GM23338 (cell line): Measurements from ENCODE around the gene KIT.

ENCODE experiments used
- CREB1 ChIP-seq: fragments of 250-450 bp; sonication (Bioruptor Pico); IDR thresholded peaks from 2 replicates; pipeline ENCODE4 v1.5.0; 2020; ENCODE audit warnings: low read depth, mild to moderate bottlenecking, moderate library complexity
- EZH2 ChIP-seq: fragments of 200-600 bp; sonication (generic); IDR thresholded peaks from one replicate; pipeline ENCODE4 v1.8.0; 2017; ENCODE audit warnings: antibody characterized with exemption, mild to moderate bottlenecking, low read depth; ENCODE audit not compliant: unreplicated experiment
- EZH2phosphoT487 ChIP-seq: fragments of 200-600 bp; sonication (generic); IDR thresholded peaks from one replicate; pipeline ENCODE4 v1.8.1; 2018; ENCODE audit warnings: antibody characterized with exemption; ENCODE audit not compliant: unreplicated experiment
- JUNB ChIP-seq: IDR thresholded peaks from one replicate; pipeline ENCODE4 v1.6.1; 2016; ENCODE audit warnings: antibody characterized with exemption; ENCODE audit not compliant: unreplicated experiment
- POLR2AphosphoS5 ChIP-seq: IDR thresholded peaks from 2 replicates; pipeline ENCODE4 v1.6.1; 2016; ENCODE audit warnings: antibody characterized with exemption, low read depth
- TF ChIP-seq, protein P1 (sequence below), 2 experiments: fragments of 200-600 bp in 1 of 2; sonication (generic) in 1 of 2; conservative IDR thresholded peaks; 2 replicates each; pipeline versions ENCODE4 v1.5.1 to v1.6.1; 2016 to 2017; ENCODE audit warnings: antibody characterized with exemption in 2 of 2, low read depth in 2 of 2, mild to moderate bottlenecking in 2 of 2, moderate library complexity in 1 of 2
- TF ChIP-seq, protein P2 (sequence below): fragments of 250-450 bp; sonication (Bioruptor Pico); IDR thresholded peaks from 2 replicates; pipeline ENCODE4 v1.5.0; 2020; ENCODE audit warnings: mild to moderate bottlenecking, moderate library complexity
- TF ChIP-seq, protein P3 (sequence below): IDR thresholded peaks from one replicate; pipeline ENCODE4 v1.6.1; 2018; ENCODE audit warnings: antibody characterized with exemption; ENCODE audit not compliant: unreplicated experiment

DNA sequence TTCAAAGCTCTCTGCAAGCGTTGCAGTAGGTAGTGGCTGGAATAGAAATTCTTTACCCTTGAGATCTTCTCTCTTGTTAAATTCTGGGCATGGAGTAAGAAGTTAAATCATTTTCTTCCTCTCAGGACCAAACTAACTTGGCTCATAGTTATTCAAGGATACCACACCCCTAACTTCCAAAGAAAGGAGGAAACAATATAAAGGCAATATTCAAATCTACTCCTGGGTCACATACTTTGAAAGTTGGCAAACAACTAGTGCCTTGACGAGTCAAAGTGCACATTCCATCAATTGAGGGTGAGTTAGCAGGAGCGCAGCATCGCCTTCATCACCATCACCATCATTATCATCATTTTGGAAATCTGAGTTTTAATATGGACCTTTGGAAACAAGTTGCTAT is 20.4 kb upstream of the KIT start:
- TF ChIP-seq, protein P1, sequence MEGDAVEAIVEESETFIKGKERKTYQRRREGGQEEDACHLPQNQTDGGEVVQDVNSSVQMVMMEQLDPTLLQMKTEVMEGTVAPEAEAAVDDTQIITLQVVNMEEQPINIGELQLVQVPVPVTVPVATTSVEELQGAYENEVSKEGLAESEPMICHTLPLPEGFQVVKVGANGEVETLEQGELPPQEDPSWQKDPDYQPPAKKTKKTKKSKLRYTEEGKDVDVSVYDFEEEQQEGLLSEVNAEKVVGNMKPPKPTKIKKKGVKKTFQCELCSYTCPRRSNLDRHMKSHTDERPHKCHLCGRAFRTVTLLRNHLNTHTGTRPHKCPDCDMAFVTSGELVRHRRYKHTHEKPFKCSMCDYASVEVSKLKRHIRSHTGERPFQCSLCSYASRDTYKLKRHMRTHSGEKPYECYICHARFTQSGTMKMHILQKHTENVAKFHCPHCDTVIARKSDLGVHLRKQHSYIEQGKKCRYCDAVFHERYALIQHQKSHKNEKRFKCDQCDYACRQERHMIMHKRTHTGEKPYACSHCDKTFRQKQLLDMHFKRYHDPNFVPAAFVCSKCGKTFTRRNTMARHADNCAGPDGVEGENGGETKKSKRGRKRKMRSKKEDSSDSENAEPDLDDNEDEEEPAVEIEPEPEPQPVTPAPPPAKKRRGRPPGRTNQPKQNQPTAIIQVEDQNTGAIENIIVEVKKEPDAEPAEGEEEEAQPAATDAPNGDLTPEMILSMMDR (conservative IDR thresholded peaks at IDR 0.05; ENCODE audit: low read depth in 2 of 2) = no peak
- TF ChIP-seq POLR2AphosphoS5 (no peak), EZH2 (no peak), EZH2phosphoT487 (no peak), CREB1 (CRISPR knock-in tag) (no peak), JUNB (no peak)
- TF ChIP-seq, protein P2, sequence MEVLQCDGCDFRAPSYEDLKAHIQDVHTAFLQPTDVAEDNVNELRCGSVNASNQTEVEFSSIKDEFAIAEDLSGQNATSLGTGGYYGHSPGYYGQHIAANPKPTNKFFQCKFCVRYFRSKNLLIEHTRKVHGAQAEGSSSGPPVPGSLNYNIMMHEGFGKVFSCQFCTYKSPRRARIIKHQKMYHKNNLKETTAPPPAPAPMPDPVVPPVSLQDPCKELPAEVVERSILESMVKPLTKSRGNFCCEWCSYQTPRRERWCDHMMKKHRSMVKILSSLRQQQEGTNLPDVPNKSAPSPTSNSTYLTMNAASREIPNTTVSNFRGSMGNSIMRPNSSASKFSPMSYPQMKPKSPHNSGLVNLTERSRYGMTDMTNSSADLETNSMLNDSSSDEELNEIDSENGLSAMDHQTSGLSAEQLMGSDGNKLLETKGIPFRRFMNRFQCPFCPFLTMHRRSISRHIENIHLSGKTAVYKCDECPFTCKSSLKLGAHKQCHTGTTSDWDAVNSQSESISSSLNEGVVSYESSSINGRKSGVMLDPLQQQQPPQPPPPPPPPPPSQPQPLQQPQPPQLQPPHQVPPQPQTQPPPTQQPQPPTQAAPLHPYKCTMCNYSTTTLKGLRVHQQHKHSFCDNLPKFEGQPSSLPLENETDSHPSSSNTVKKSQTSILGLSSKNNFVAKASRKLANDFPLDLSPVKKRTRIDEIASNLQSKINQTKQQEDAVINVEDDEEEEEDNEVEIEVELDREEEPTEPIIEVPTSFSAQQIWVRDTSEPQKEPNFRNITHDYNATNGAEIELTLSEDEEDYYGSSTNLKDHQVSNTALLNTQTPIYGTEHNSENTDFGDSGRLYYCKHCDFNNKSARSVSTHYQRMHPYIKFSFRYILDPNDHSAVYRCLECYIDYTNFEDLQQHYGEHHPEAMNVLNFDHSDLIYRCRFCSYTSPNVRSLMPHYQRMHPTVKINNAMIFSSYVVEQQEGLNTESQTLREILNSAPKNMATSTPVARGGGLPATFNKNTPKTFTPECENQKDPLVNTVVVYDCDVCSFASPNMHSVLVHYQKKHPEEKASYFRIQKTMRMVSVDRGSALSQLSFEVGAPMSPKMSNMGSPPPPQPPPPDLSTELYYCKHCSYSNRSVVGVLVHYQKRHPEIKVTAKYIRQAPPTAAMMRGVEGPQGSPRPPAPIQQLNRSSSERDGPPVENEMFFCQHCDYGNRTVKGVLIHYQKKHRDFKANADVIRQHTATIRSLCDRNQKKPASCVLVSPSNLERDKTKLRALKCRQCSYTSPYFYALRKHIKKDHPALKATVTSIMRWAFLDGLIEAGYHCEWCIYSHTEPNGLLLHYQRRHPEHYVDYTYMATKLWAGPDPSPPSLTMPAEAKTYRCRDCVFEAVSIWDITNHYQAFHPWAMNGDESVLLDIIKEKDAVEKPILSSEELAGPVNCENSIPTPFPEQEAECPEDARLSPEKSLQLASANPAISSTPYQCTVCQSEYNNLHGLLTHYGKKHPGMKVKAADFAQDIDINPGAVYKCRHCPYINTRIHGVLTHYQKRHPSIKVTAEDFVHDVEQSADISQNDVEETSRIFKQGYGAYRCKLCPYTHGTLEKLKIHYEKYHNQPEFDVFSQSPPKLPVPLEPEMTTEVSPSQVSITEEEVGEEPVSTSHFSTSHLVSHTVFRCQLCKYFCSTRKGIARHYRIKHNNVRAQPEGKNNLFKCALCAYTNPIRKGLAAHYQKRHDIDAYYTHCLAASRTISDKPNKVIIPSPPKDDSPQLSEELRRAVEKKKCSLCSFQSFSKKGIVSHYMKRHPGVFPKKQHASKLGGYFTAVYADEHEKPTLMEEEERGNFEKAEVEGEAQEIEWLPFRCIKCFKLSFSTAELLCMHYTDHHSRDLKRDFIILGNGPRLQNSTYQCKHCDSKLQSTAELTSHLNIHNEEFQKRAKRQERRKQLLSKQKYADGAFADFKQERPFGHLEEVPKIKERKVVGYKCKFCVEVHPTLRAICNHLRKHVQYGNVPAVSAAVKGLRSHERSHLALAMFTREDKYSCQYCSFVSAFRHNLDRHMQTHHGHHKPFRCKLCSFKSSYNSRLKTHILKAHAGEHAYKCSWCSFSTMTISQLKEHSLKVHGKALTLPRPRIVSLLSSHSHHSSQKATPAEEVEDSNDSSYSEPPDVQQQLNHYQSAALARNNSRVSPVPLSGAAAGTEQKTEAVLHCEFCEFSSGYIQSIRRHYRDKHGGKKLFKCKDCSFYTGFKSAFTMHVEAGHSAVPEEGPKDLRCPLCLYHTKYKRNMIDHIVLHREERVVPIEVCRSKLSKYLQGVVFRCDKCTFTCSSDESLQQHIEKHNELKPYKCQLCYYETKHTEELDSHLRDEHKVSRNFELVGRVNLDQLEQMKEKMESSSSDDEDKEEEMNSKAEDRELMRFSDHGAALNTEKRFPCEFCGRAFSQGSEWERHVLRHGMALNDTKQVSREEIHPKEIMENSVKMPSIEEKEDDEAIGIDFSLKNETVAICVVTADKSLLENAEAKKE = no peak
- TF ChIP-seq, protein P3, sequence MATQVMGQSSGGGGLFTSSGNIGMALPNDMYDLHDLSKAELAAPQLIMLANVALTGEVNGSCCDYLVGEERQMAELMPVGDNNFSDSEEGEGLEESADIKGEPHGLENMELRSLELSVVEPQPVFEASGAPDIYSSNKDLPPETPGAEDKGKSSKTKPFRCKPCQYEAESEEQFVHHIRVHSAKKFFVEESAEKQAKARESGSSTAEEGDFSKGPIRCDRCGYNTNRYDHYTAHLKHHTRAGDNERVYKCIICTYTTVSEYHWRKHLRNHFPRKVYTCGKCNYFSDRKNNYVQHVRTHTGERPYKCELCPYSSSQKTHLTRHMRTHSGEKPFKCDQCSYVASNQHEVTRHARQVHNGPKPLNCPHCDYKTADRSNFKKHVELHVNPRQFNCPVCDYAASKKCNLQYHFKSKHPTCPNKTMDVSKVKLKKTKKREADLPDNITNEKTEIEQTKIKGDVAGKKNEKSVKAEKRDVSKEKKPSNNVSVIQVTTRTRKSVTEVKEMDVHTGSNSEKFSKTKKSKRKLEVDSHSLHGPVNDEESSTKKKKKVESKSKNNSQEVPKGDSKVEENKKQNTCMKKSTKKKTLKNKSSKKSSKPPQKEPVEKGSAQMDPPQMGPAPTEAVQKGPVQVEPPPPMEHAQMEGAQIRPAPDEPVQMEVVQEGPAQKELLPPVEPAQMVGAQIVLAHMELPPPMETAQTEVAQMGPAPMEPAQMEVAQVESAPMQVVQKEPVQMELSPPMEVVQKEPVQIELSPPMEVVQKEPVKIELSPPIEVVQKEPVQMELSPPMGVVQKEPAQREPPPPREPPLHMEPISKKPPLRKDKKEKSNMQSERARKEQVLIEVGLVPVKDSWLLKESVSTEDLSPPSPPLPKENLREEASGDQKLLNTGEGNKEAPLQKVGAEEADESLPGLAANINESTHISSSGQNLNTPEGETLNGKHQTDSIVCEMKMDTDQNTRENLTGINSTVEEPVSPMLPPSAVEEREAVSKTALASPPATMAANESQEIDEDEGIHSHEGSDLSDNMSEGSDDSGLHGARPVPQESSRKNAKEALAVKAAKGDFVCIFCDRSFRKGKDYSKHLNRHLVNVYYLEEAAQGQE = no peak
